DOHH2 (cell line): ENCODE measurements around the gene NIN.

ENCODE experiments used
- H3F3A ChIP-seq: fragments of 200-600 bp; sonication (generic), shearing (Covaris generic); 2 replicates; pipeline ENCODE4 v1.6.0; 2016; ENCODE audit warnings: antibody characterized with exemption, mild to moderate bottlenecking; ENCODE audit not compliant: control insufficient read depth, insufficient read depth
- H3K27ac ChIP-seq: fragments of 200-600 bp; sonication (generic); 2 replicates; pipeline ENCODE4 v1.5.1; 2014; ENCODE audit warnings: low read depth, mild to moderate bottlenecking, low read length, moderate library complexity
- H3K27me3 ChIP-seq: fragments of 200-600 bp; sonication (generic); 2 replicates; pipeline ENCODE4 v1.6.1; 2014; ENCODE audit warnings: mild to moderate bottlenecking, low read length, mixed read lengths; ENCODE audit not compliant: control insufficient read depth
- H3K36me3 ChIP-seq: fragments of 200-600 bp; sonication (generic); 2 replicates; pipeline ENCODE4 v1.6.1; 2014; ENCODE audit warnings: mild to moderate bottlenecking, low read length, moderate library complexity, mixed read lengths; ENCODE audit not compliant: control insufficient read depth
- H3K4me1 ChIP-seq: fragments of 200-600 bp; sonication (generic); 2 replicates; pipeline ENCODE4 v1.6.1; 2014; ENCODE audit warnings: mild to moderate bottlenecking, low read length, mixed read lengths; ENCODE audit not compliant: control insufficient read depth
- H3K4me2 ChIP-seq: fragments of 200-600 bp; sonication (generic); 2 replicates; pipeline ENCODE4 v1.6.0; 2014; ENCODE audit warnings: mild to moderate bottlenecking, low read length, moderate library complexity
- H3K4me3 ChIP-seq: fragments of 200-600 bp; sonication (generic); 2 replicates; pipeline ENCODE4 v1.5.1; 2014; ENCODE audit warnings: mild to moderate bottlenecking, low read length, mixed read lengths
- H3K79me2 ChIP-seq: fragments of 200-600 bp; sonication (generic); 2 replicates; pipeline ENCODE4 v1.6.1; 2014; ENCODE audit warnings: mild to moderate bottlenecking, low read length, mixed read lengths; ENCODE audit not compliant: control insufficient read depth
- H3K9me2 ChIP-seq: fragments of 200-600 bp; sonication (generic); replicated peaks from 2 replicates; pipeline ENCODE4 v1.6.1; 2014; ENCODE audit warnings: mild to moderate bottlenecking, low read length, mixed read lengths; ENCODE audit not compliant: control insufficient read depth
- H3K9me3 ChIP-seq: fragments of 200-600 bp; sonication (generic); 2 replicates; pipeline ENCODE4 v1.6.1; 2014; ENCODE audit warnings: antibody characterized with exemption, low read length, mixed read lengths; ENCODE audit not compliant: control insufficient read depth, insufficient read depth
- H4K20me1 ChIP-seq: fragments of 200-600 bp; sonication (generic); 2 replicates; pipeline ENCODE4 v1.6.0; 2014; ENCODE audit warnings: low read depth, mild to moderate bottlenecking, antibody characterized with exemption, low read length, moderate library complexity; ENCODE audit not compliant: control insufficient read depth, insufficient read depth
- EZH2phosphoT487 ChIP-seq: fragments of 200-600 bp; sonication (generic); IDR thresholded peaks from 2 replicates; pipeline ENCODE4 v1.6.1; 2017; ENCODE audit warnings: borderline replicate concordance, mild to moderate bottlenecking, antibody characterized with exemption, low read length, moderate library complexity, mixed read lengths
- TF ChIP-seq, protein P1 (sequence below): fragments of 200-600 bp; sonication (generic); IDR thresholded peaks from one replicate; pipeline ENCODE4 v1.5.1; 2014; ENCODE audit warnings: antibody characterized with exemption, mild to moderate bottlenecking, low read depth, low read length; ENCODE audit not compliant: poor library complexity, severe bottlenecking

Gene NIN

DNA sequence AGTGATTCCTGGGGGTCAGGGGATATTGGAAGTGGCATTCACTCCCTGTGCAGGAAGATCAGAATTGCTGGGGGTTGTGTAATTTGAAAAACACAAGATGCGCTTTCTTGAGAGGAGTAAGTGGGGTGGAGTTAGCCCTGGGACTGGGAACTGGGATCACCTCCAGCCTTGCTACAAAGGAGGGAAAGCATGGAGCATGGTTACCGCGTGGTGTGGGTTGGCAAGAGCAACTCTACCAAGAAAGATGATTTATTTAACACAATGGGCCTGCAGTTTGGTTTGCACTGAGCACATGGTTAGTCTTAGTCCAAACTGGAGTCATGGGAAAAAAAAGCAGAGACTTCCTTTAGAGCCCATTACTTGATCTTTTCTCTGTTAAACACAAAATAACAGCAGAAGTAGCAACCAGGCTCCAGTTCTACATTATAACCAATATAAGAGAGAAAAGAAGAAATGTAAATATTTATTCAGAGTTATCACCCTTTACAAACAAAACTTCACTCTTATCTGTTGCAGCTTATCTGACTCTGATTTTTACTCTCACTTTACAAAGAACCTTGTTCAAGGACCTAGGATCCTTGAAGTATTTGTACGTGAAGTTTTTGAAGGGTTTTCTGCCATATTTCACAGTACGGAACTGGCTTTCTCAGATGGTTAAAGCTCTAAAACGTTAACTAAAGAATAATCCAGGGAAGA lies 2.1 kb upstream of the NIN start:
- H3K4me3 ChIP-seq: no peak overlapping the region
- H3K9me2 ChIP-seq: no peaks in the 10 kb centered on the region
- peaks cover 11% of the 10 kb centered on the region; the same call in 1 of the 2 replicates for H4K20me1 ChIP-seq
- no peak overlapping the region for H3K4me2 ChIP-seq
- no peak for TF ChIP-seq EZH2phosphoT487
- TF ChIP-seq, protein P1, sequence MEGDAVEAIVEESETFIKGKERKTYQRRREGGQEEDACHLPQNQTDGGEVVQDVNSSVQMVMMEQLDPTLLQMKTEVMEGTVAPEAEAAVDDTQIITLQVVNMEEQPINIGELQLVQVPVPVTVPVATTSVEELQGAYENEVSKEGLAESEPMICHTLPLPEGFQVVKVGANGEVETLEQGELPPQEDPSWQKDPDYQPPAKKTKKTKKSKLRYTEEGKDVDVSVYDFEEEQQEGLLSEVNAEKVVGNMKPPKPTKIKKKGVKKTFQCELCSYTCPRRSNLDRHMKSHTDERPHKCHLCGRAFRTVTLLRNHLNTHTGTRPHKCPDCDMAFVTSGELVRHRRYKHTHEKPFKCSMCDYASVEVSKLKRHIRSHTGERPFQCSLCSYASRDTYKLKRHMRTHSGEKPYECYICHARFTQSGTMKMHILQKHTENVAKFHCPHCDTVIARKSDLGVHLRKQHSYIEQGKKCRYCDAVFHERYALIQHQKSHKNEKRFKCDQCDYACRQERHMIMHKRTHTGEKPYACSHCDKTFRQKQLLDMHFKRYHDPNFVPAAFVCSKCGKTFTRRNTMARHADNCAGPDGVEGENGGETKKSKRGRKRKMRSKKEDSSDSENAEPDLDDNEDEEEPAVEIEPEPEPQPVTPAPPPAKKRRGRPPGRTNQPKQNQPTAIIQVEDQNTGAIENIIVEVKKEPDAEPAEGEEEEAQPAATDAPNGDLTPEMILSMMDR: no peak
- H3K4me1 ChIP-seq: peaks cover 32% of the 10 kb centered on the region
- no peaks in the 10 kb centered on the region for H3K27me3 ChIP-seq
- no peaks in the 10 kb centered on the region for H3K9me3 ChIP-seq
- H3K36me3 ChIP-seq: peaks cover 14% of the 10 kb centered on the region
- no peak overlapping the region for H3K27ac ChIP-seq
- H3K79me2 ChIP-seq: peaks cover 23% of the 10 kb centered on the region
- no peaks in the 10 kb centered on the region for H3F3A ChIP-seq

DNA sequence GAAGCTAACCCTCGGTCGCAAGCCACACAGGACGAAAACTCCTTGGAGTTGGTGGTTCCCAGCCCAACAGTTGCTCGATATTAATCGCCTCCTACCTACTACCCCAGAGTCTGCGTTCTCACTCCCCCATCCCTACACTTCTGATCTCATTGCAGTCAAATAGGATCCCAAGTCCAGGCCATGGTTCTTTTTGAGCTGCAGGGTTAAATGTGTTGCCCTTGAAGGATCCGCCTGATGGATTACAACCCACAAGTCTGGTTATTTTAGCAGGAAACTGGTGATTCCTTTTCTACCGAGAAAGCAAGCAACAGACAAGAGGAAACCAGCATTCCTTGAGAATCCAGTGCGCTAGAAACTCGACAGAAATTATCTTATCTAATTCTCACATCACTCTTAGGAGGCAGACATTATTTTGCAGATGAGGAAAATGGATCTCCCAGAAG lies 785 bp upstream of the NIN start:
- H3K27me3 ChIP-seq: no peaks in the 10 kb centered on the region
- H3K36me3 ChIP-seq: peaks cover 20% of the 10 kb centered on the region
- H3K27ac ChIP-seq: peak overlapping the region; percentile 49; the same call in 1 of the 2 replicates
- H3K9me2 ChIP-seq: no peaks in the 10 kb centered on the region
- peak overlapping the region; percentile 83 for H3K4me3 ChIP-seq
- H3K4me2 ChIP-seq: peak overlapping the region; percentile 66
- no peaks in the 10 kb centered on the region for H3K9me3 ChIP-seq
- peaks cover 41% of the 10 kb centered on the region for H3K4me1 ChIP-seq
- peaks cover 11% of the 10 kb centered on the region; the same call in 1 of the 2 replicates for H4K20me1 ChIP-seq
- TF ChIP-seq, protein P1: no peak
- TF ChIP-seq EZH2phosphoT487: no peak
- peaks cover 37% of the 10 kb centered on the region for H3K79me2 ChIP-seq
- no peaks in the 10 kb centered on the region for H3F3A ChIP-seq

DNA sequence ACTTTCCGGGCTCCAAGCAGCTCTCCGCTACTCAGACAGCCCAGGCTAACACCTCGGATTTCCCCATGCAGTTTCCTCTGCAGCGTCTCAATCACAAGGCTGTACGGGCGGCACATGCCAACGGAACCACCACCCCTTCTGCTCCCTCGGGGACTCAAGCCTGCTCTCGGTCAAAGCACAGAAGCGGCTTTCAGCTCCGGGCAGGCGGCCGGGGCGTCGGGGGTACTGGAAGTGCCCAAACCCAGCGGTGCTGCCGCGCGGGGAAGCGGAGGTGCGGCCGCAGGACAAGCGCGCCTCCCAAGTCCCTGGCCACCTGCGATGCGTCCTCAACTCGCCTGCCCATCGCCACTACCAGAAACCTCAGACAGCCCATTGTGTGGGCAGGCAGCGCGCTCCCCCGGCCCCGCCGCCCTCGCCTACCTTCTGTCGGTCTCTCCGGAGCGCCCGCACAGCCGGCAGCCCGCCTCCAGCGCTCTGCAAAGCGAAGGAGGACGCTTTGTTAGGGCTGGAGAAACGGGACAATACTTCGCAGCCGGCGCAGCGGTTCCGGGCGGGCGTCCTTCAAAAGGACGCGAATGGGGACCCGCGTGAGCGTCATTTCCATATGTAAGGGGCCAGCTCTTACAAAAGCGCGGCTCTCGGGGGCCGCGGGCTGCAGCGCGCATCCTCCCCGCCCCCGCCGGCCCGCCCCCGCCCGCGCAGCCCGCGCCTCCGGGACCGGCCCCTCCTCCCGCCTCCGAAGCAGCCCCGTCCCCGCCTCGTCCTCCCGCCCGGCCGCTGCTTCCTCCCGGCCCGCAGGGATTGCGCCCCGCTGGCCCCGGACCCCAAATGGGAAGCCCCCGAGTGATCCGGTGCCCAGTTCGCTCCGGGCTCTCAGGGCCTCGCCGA lies 674 bp downstream of the NIN start:
- peaks cover 11% of the 10 kb centered on the region; the same call in 1 of the 2 replicates for H4K20me1 ChIP-seq
- peak overlapping the region; percentile 53 for H3K27ac ChIP-seq

More for the DNA sequence above, 674 bp downstream of the NIN start:
- Histone ChIP-seq H3K4me3 (peak overlapping the region; percentile 83), H3K9me2 (no peaks in the 10 kb centered on the region), H3K4me2 (peak overlapping the region; percentile 80), H3K4me1 (peaks cover 54% of the 10 kb centered on the region), H3F3A (peaks cover 3% of the 10 kb centered on the region; the same call in 1 of the 2 replicates), H3K9me3 (no peaks in the 10 kb centered on the region), H3K27me3 (no peaks in the 10 kb centered on the region), H3K79me2 (peaks cover 51% of the 10 kb centered on the region), H3K36me3 (peaks cover 28% of the 10 kb centered on the region)
- no peak for TF ChIP-seq EZH2phosphoT487
- TF ChIP-seq, protein P1: no peak
